Cardiac fibroblast (primary cell): ENCODE data around the gene PRCC.

ENCODE experiments used
- DNase-seq, 2 donors: peaks; one replicate each; pipeline versions ENCODE4 v3.0.0 to v3.0.0-alpha.2; 2010; ENCODE audit warnings: low read depth in 2 of 2
- H3K4me3 ChIP-seq, 2 donors: replicated peaks in 1 of 2; 1 replicate in 1 of 2; 2 replicates in 1 of 2; pipeline ENCODE4 v1.5.1; 2011; ENCODE audit warnings: low read depth in 2 of 2, low read length in 2 of 2, mild to moderate bottlenecking in 2 of 2, moderate library complexity in 1 of 2
- CTCF ChIP-seq: IDR thresholded peaks from one replicate; pipeline ENCODE4 v1.5.1; 2011; ENCODE audit warnings: low read depth, mild to moderate bottlenecking, low read length, inconsistent platforms

The PRCC gene

GRCh38 chr1:156839426-156840109, 72.2 kb downstream of the PRCC start:
- DNase-seq: no peak
- no peak overlapping the region for H3K4me3 ChIP-seq
- TF ChIP-seq CTCF: no peak

GRCh38 chr1:156840186-156840897, 73.0 kb downstream of the PRCC start:
- no peak for DNase-seq
- H3K4me3 ChIP-seq: no peak overlapping the region
- TF ChIP-seq CTCF: no peak

- no peak for TF ChIP-seq CTCF
- no peak for DNase-seq
- H3K4me3 ChIP-seq: no peak overlapping the region
Measured at GRCh38 chr1:156840898-156841279, 73.6 kb downstream of the PRCC start.

GRCh38 chr1:156841295-156841855, 74.0 kb downstream of the PRCC start:
- H3K4me3 ChIP-seq: no peak overlapping the region
- no peak for DNase-seq
- TF ChIP-seq CTCF: no peak

GRCh38 chr1:156842618-156843300, 75.4 kb downstream of the PRCC start:
- H3K4me3 ChIP-seq: no peak overlapping the region
- DNase-seq: no peak
- TF ChIP-seq CTCF: no peak

- no peak for DNase-seq
- no peak overlapping the region for H3K4me3 ChIP-seq
- no peak for TF ChIP-seq CTCF
Measured at GRCh38 chr1:156844102-156844501, 76.8 kb downstream of the PRCC start.
